GM23338 (cell line): ENCODE measurements around the gene DNAJC4. TPM values are rescaled to one million over a fixed set of nuclear protein-coding genes. Genes with fewer than 3 reads are reported as not detected.

Experiments
- ATAC-seq: fragments of 200-7000 bp; cut with Tn5 transposase; 3 replicates; pipeline ENCODE4 v1.9.1; 2020
- DNase-seq: peaks from one replicate; pipeline ENCODE4 v3.0.0-alpha.2; 2015; ENCODE audit warnings: low spot score
- H2AFZ ChIP-seq: fragments of 200-600 bp; sonication (generic); 2 replicates; pipeline ENCODE4 v1.8.0; 2016; ENCODE audit warnings: antibody characterized with exemption, mild to moderate bottlenecking, moderate library complexity
- H3F3A ChIP-seq: fragments of 200-600 bp; sonication (generic); replicated peaks from 2 replicates; pipeline ENCODE4 v1.8.0; 2017; ENCODE audit warnings: antibody characterized with exemption, mixed run types, low read depth
- H3K27ac ChIP-seq: fragments of 200-600 bp; sonication (generic); 2 replicates; pipeline ENCODE4 v1.6.1; 2016; ENCODE audit warnings: low read depth
- H3K27me3 ChIP-seq: fragments of 200-600 bp; sonication (generic); 2 replicates; pipeline ENCODE4 v1.8.0; 2016; ENCODE audit warnings: mild to moderate bottlenecking, mixed run types, moderate library complexity; ENCODE audit not compliant: insufficient read depth
- H3K36me3 ChIP-seq: fragments of 200-600 bp; sonication (generic); 2 replicates; pipeline ENCODE4 v1.8.0; 2016; ENCODE audit warnings: mild to moderate bottlenecking; ENCODE audit not compliant: insufficient read depth
- H3K4me1 ChIP-seq: fragments of 200-600 bp; sonication (generic); 2 replicates; pipeline ENCODE4 v1.8.0; 2016; ENCODE audit warnings: mild to moderate bottlenecking, moderate library complexity; ENCODE audit not compliant: insufficient read depth
- H3K4me2 ChIP-seq: fragments of 200-600 bp; sonication (generic); 2 replicates; pipeline ENCODE4 v1.7.1; 2017; ENCODE audit warnings: mixed run types
- H3K4me3 ChIP-seq: fragments of 200-600 bp; sonication (generic); 2 replicates; pipeline ENCODE4 v1.6.1; 2016; ENCODE audit warnings: mixed run types
- H3K79me2 ChIP-seq: fragments of 200-600 bp; sonication (generic); replicated peaks from 2 replicates; pipeline ENCODE4 v1.8.0; 2017; ENCODE audit warnings: mild to moderate bottlenecking; ENCODE audit not compliant: insufficient read depth
- H3K9me2 ChIP-seq: fragments of 200-600 bp; sonication (generic); 2 replicates; pipeline ENCODE4 v1.8.0; 2017; ENCODE audit not compliant: insufficient read depth
- H4K20me1 ChIP-seq: fragments of 200-600 bp; sonication (generic); replicated peaks from 2 replicates; pipeline ENCODE4 v1.8.0; 2017; ENCODE audit warnings: mild to moderate bottlenecking; ENCODE audit not compliant: insufficient read depth
- H3K27ac Mint-ChIP-seq: 2 replicates; pipeline ENCODE4 v1.8.0; 2020; ENCODE audit warnings: inconsistent platforms, mild to moderate bottlenecking, moderate library complexity, mixed read lengths
- H3K27me3 Mint-ChIP-seq: 3 replicates; pipeline ENCODE4 v1.8.0; 2022; ENCODE audit warnings: low read depth, mild to moderate bottlenecking, moderate library complexity, mixed read lengths, inconsistent platforms; ENCODE audit not compliant: insufficient read depth, poor library complexity
- H3K36me3 Mint-ChIP-seq: 3 replicates; pipeline ENCODE4 v1.8.0; 2021; ENCODE audit warnings: low read depth, mild to moderate bottlenecking, inconsistent platforms, moderate library complexity, mixed read lengths
- H3K4me1 Mint-ChIP-seq: 3 replicates; pipeline ENCODE4 v1.8.0; 2020; ENCODE audit warnings: mild to moderate bottlenecking, inconsistent platforms, mixed read lengths
- H3K4me3 Mint-ChIP-seq: 3 replicates; pipeline ENCODE4 v1.8.0; 2021; ENCODE audit warnings: moderate library complexity, mild to moderate bottlenecking, inconsistent platforms, mixed read lengths
- H3K9me3 Mint-ChIP-seq: 3 replicates; pipeline ENCODE4 v1.8.0; 2020; ENCODE audit warnings: moderate library complexity, mild to moderate bottlenecking, inconsistent platforms, mixed read lengths
- CREB1 ChIP-seq: fragments of 250-450 bp; sonication (Bioruptor Pico); IDR thresholded peaks from 2 replicates; pipeline ENCODE4 v1.5.0; 2020; ENCODE audit warnings: low read depth, mild to moderate bottlenecking, moderate library complexity
- CTCF ChIP-seq, 2 experiments: fragments of 200-600 bp in 1 of 2; sonication (generic) in 1 of 2; conservative IDR thresholded peaks; 2 replicates each; pipeline versions ENCODE4 v1.5.1 to v1.6.1; 2016 to 2017; ENCODE audit warnings: antibody characterized with exemption in 2 of 2, low read depth in 2 of 2, mild to moderate bottlenecking in 2 of 2, moderate library complexity in 1 of 2
- EZH2 ChIP-seq: fragments of 200-600 bp; sonication (generic); IDR thresholded peaks from one replicate; pipeline ENCODE4 v1.8.0; 2017; ENCODE audit warnings: antibody characterized with exemption, mild to moderate bottlenecking, low read depth; ENCODE audit not compliant: unreplicated experiment
- EZH2phosphoT487 ChIP-seq: fragments of 200-600 bp; sonication (generic); IDR thresholded peaks from one replicate; pipeline ENCODE4 v1.8.1; 2018; ENCODE audit warnings: antibody characterized with exemption; ENCODE audit not compliant: unreplicated experiment
- JUNB ChIP-seq: IDR thresholded peaks from one replicate; pipeline ENCODE4 v1.6.1; 2016; ENCODE audit warnings: antibody characterized with exemption; ENCODE audit not compliant: unreplicated experiment
- NANOG ChIP-seq: IDR thresholded peaks from 2 replicates; pipeline ENCODE4 v1.6.1; 2016; ENCODE audit warnings: antibody characterized with exemption, borderline replicate concordance
- POLR2AphosphoS5 ChIP-seq: IDR thresholded peaks from 2 replicates; pipeline ENCODE4 v1.6.1; 2016; ENCODE audit warnings: antibody characterized with exemption, low read depth
- STAT1 ChIP-seq: IDR thresholded peaks from one replicate; pipeline ENCODE4 v1.6.1; 2016; ENCODE audit warnings: antibody characterized with exemption; ENCODE audit not compliant: unreplicated experiment
- ZNF114 ChIP-seq: fragments of 250-450 bp; sonication (Bioruptor Pico); IDR thresholded peaks from 2 replicates; pipeline ENCODE4 v1.5.0; 2020; ENCODE audit warnings: mild to moderate bottlenecking, moderate library complexity
- ZNF331 ChIP-seq: fragments of 250-450 bp; sonication (Bioruptor Pico); IDR thresholded peaks from 2 replicates; pipeline ENCODE4 v1.5.0; 2020; ENCODE audit warnings: low read depth, mild to moderate bottlenecking, moderate library complexity
- polyA plus RNA-seq: library from polyadenylated mRNA; unstranded; fragments of >200 nt; fragmentation: Nextera tagmentation; extraction: Ambion mirVana; gene quantifications from 2 replicates; pipeline ENCODE4 v1.2.1, GENCODE V29; 2016
- total RNA-seq: library from RNA; depleted of rRNA; stranded (reverse); fragments of >200 nt; shearing (Covaris generic); gene quantifications from 2 replicates; pipeline ENCODE4 v1.2.3, GENCODE V29; 2014
- TF ChIP-seq, protein P1 (sequence below): IDR thresholded peaks from one replicate; pipeline ENCODE4 v1.6.1; 2018; ENCODE audit warnings: antibody characterized with exemption; ENCODE audit not compliant: unreplicated experiment
- TF ChIP-seq, protein P2 (sequence below): IDR thresholded peaks from 2 replicates; pipeline ENCODE4 v1.6.1; 2016; ENCODE audit warnings: antibody characterized with exemption
- TF ChIP-seq, protein P3 (sequence below): fragments of 250-450 bp; sonication (Bioruptor Pico); IDR thresholded peaks from 2 replicates; pipeline ENCODE4 v1.5.0; 2020; ENCODE audit warnings: mild to moderate bottlenecking, moderate library complexity

Gene DNAJC4
- total and polyA plus RNA-seq, 2 experiments from 2014 or later = 10.5 to 34.4 TPM

GRCh38 chr11:64261556-64262080 lies 31.3 kb downstream of the DNAJC4 start:
- Histone ChIP-seq H3K9me2 (no peaks in the 10 kb centered on the region), H3K79me2 (no peaks in the 10 kb centered on the region), H3K27ac (no peak overlapping the region), H3K4me3 (no peak overlapping the region), H3K4me2 (no peak overlapping the region), H3K4me1 (no peaks in the 10 kb centered on the region), H4K20me1 (0 out of 2 replicates have a peak, but pooled peaks cover 4% of the 10 kb centered on the region), H3K36me3 (peaks cover 8% of the 10 kb centered on the region), H3K27me3 (no peaks in the 10 kb centered on the region), H2AFZ (no peak overlapping the region), H3F3A (0 out of 2 replicates have a peak, but pooled peaks cover 4% of the 10 kb centered on the region)
- no peaks in the 10 kb centered on the region for H3K9me3 Mint-ChIP-seq
- TF ChIP-seq ZNF114 (CRISPR knock-in tag) (no peak), EZH2phosphoT487 (no peak), CREB1 (CRISPR knock-in tag) (no peak), CTCF (conservative IDR thresholded peaks at IDR 0.05; ENCODE audit: low read depth in 2 of 2) (no peak), EZH2 (no peak), ZNF331 (CRISPR knock-in tag) (no peak), JUNB (no peak), NANOG (no peak), STAT1 (no peak), POLR2AphosphoS5 (no peak)
- TF ChIP-seq, protein P1, sequence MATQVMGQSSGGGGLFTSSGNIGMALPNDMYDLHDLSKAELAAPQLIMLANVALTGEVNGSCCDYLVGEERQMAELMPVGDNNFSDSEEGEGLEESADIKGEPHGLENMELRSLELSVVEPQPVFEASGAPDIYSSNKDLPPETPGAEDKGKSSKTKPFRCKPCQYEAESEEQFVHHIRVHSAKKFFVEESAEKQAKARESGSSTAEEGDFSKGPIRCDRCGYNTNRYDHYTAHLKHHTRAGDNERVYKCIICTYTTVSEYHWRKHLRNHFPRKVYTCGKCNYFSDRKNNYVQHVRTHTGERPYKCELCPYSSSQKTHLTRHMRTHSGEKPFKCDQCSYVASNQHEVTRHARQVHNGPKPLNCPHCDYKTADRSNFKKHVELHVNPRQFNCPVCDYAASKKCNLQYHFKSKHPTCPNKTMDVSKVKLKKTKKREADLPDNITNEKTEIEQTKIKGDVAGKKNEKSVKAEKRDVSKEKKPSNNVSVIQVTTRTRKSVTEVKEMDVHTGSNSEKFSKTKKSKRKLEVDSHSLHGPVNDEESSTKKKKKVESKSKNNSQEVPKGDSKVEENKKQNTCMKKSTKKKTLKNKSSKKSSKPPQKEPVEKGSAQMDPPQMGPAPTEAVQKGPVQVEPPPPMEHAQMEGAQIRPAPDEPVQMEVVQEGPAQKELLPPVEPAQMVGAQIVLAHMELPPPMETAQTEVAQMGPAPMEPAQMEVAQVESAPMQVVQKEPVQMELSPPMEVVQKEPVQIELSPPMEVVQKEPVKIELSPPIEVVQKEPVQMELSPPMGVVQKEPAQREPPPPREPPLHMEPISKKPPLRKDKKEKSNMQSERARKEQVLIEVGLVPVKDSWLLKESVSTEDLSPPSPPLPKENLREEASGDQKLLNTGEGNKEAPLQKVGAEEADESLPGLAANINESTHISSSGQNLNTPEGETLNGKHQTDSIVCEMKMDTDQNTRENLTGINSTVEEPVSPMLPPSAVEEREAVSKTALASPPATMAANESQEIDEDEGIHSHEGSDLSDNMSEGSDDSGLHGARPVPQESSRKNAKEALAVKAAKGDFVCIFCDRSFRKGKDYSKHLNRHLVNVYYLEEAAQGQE = no peak
- TF ChIP-seq, protein P2, sequence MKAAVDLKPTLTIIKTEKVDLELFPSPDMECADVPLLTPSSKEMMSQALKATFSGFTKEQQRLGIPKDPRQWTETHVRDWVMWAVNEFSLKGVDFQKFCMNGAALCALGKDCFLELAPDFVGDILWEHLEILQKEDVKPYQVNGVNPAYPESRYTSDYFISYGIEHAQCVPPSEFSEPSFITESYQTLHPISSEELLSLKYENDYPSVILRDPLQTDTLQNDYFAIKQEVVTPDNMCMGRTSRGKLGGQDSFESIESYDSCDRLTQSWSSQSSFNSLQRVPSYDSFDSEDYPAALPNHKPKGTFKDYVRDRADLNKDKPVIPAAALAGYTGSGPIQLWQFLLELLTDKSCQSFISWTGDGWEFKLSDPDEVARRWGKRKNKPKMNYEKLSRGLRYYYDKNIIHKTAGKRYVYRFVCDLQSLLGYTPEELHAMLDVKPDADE = no peak
- TF ChIP-seq, protein P3, sequence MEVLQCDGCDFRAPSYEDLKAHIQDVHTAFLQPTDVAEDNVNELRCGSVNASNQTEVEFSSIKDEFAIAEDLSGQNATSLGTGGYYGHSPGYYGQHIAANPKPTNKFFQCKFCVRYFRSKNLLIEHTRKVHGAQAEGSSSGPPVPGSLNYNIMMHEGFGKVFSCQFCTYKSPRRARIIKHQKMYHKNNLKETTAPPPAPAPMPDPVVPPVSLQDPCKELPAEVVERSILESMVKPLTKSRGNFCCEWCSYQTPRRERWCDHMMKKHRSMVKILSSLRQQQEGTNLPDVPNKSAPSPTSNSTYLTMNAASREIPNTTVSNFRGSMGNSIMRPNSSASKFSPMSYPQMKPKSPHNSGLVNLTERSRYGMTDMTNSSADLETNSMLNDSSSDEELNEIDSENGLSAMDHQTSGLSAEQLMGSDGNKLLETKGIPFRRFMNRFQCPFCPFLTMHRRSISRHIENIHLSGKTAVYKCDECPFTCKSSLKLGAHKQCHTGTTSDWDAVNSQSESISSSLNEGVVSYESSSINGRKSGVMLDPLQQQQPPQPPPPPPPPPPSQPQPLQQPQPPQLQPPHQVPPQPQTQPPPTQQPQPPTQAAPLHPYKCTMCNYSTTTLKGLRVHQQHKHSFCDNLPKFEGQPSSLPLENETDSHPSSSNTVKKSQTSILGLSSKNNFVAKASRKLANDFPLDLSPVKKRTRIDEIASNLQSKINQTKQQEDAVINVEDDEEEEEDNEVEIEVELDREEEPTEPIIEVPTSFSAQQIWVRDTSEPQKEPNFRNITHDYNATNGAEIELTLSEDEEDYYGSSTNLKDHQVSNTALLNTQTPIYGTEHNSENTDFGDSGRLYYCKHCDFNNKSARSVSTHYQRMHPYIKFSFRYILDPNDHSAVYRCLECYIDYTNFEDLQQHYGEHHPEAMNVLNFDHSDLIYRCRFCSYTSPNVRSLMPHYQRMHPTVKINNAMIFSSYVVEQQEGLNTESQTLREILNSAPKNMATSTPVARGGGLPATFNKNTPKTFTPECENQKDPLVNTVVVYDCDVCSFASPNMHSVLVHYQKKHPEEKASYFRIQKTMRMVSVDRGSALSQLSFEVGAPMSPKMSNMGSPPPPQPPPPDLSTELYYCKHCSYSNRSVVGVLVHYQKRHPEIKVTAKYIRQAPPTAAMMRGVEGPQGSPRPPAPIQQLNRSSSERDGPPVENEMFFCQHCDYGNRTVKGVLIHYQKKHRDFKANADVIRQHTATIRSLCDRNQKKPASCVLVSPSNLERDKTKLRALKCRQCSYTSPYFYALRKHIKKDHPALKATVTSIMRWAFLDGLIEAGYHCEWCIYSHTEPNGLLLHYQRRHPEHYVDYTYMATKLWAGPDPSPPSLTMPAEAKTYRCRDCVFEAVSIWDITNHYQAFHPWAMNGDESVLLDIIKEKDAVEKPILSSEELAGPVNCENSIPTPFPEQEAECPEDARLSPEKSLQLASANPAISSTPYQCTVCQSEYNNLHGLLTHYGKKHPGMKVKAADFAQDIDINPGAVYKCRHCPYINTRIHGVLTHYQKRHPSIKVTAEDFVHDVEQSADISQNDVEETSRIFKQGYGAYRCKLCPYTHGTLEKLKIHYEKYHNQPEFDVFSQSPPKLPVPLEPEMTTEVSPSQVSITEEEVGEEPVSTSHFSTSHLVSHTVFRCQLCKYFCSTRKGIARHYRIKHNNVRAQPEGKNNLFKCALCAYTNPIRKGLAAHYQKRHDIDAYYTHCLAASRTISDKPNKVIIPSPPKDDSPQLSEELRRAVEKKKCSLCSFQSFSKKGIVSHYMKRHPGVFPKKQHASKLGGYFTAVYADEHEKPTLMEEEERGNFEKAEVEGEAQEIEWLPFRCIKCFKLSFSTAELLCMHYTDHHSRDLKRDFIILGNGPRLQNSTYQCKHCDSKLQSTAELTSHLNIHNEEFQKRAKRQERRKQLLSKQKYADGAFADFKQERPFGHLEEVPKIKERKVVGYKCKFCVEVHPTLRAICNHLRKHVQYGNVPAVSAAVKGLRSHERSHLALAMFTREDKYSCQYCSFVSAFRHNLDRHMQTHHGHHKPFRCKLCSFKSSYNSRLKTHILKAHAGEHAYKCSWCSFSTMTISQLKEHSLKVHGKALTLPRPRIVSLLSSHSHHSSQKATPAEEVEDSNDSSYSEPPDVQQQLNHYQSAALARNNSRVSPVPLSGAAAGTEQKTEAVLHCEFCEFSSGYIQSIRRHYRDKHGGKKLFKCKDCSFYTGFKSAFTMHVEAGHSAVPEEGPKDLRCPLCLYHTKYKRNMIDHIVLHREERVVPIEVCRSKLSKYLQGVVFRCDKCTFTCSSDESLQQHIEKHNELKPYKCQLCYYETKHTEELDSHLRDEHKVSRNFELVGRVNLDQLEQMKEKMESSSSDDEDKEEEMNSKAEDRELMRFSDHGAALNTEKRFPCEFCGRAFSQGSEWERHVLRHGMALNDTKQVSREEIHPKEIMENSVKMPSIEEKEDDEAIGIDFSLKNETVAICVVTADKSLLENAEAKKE (CRISPR knock-in tag) = no peak
- H3K4me3 Mint-ChIP-seq = no peak overlapping the region
- ATAC-seq (no peak), DNase-seq (no peak)
- H3K4me1 Mint-ChIP-seq = peaks cover 7% of the 10 kb centered on the region; the same call in 2 of the 3 replicates
- no peak overlapping the region for H3K27ac Mint-ChIP-seq
- peaks cover 74% of the 10 kb centered on the region for H3K36me3 Mint-ChIP-seq
- peaks cover 14% of the 10 kb centered on the region for H3K27me3 Mint-ChIP-seq
